Activated CD4-positive, CD25-positive, alpha-beta regulatory T cell (primary cell): ENCODE results near the gene PPP1R3G.

ENCODE experiments used
- DNase-seq, 4 experiments: peaks; one replicate each; lab custom pipeline; 2025; lab: John Stamatoyannopoulos, UW

Gene PPP1R3G

GRCh38 chr6:5072440-5072839 is 12.7 kb upstream of the PPP1R3G start:
- no peak for DNase-seq

- DNase-seq = no peak
Observed at GRCh38 chr6:5073992-5074391, 11.1 kb upstream of the PPP1R3G start.

- no peak for DNase-seq
Observed at GRCh38 chr6:5076931-5077330, 8.2 kb upstream of the PPP1R3G start.

- DNase-seq = no peak
Observed at GRCh38 chr6:5078121-5078669, 6.9 kb upstream of the PPP1R3G start.

- no peak for DNase-seq
Observed at GRCh38 chr6:5079692-5080091, 5.4 kb upstream of the PPP1R3G start.

- no peak for DNase-seq
Observed at GRCh38 chr6:5080574-5080973, 4.6 kb upstream of the PPP1R3G start.

GRCh38 chr6:5081182-5081581 is 4.0 kb upstream of the PPP1R3G start:
- no peak for DNase-seq

- DNase-seq = no peak
Observed at GRCh38 chr6:5081955-5082354, 3.2 kb upstream of the PPP1R3G start.

GRCh38 chr6:5082487-5083306 is 2.4 kb upstream of the PPP1R3G start:
- no peak for DNase-seq

GRCh38 chr6:5083307-5083583 is 1.9 kb upstream of the PPP1R3G start:
- DNase-seq = no peak

GRCh38 chr6:5083813-5084359 is 1.3 kb upstream of the PPP1R3G start:
- DNase-seq = no peak

- DNase-seq = no peak
Observed at GRCh38 chr6:5084360-5084780, 771 bp upstream of the PPP1R3G start.

- DNase-seq = no peak
Observed at GRCh38 chr6:5085648-5086293, 630 bp downstream of the PPP1R3G start.

- DNase-seq = no peak
Observed at GRCh38 chr6:5086294-5086890, 1.3 kb downstream of the PPP1R3G start.

GRCh38 chr6:5087389-5087788 is 2.2 kb downstream of the PPP1R3G start:
- DNase-seq = no peak

GRCh38 chr6:5088780-5089179 is 3.6 kb downstream of the PPP1R3G start:
- DNase-seq = no peak

- no peak for DNase-seq
Observed at GRCh38 chr6:5089481-5090438, 4.6 kb downstream of the PPP1R3G start.

GRCh38 chr6:5090603-5091002 is 5.5 kb downstream of the PPP1R3G start:
- no peak for DNase-seq

GRCh38 chr6:5091210-5092069 is 6.3 kb downstream of the PPP1R3G start:
- no peak for DNase-seq

GRCh38 chr6:5093231-5094015 is 8.3 kb downstream of the PPP1R3G start:
- no peak for DNase-seq
